HFFc6 (cell line): ENCODE data around the gene APP. TPM values are rescaled to one million over a fixed set of nuclear protein-coding genes. Genes with fewer than 3 reads are reported as not detected.
"Not testable (repeated sequence)": the region's sequence is repeated elsewhere in the genome, so short reads cannot be mapped to it uniquely, and the experiment has no call there.

Experiments used
- DNase-seq: peaks from one replicate; pipeline ENCODE4 v3.0.0-alpha.2; 2018
- H3K27ac Mint-ChIP-seq: 2 replicates; pipeline ENCODE4 v1.8.0; 2020; ENCODE audit warnings: mild to moderate bottlenecking, mixed read lengths
- H3K27me3 Mint-ChIP-seq: 2 replicates; pipeline ENCODE4 v1.8.0; 2021; ENCODE audit warnings: mild to moderate bottlenecking, moderate library complexity, mixed read lengths; ENCODE audit not compliant: insufficient read depth
- H3K36me3 Mint-ChIP-seq: 2 replicates; pipeline ENCODE4 v1.8.0; 2021; ENCODE audit warnings: low read depth, mixed read lengths
- H3K4me1 Mint-ChIP-seq: 2 replicates; pipeline ENCODE4 v1.8.0; 2020; ENCODE audit warnings: low read depth, mixed read lengths
- H3K4me3 Mint-ChIP-seq: 2 replicates; pipeline ENCODE4 v1.8.0; 2020; ENCODE audit warnings: mild to moderate bottlenecking, moderate library complexity, mixed read lengths
- H3K9me3 Mint-ChIP-seq: 2 replicates; pipeline ENCODE4 v1.8.0; 2020; ENCODE audit warnings: mild to moderate bottlenecking, mixed read lengths
- total RNA-seq, 6 experiments: library from RNA; stranded (reverse); fragmentation: NEBNext Ultra II Directional; extraction: Animal tissue kit (Norgen Biotek cat#: 25700); gene quantifications; 2 replicates in 1 of 6; 3 replicates in 5 of 6; pipeline ENCODE4 v1.2.3, GENCODE V29; 2021
- TF ChIP-seq, protein P1 (sequence below): fragments of 200-600 bp; sonication (generic); IDR thresholded peaks from 2 replicates; pipeline ENCODE4 v1.5.0; 2021; ENCODE audit warnings: antibody characterized with exemption, mild to moderate bottlenecking

Gene APP
- total RNA-seq, 6 experiments from 2014 or later = 396 to 438 (median 425) TPM

DNA sequence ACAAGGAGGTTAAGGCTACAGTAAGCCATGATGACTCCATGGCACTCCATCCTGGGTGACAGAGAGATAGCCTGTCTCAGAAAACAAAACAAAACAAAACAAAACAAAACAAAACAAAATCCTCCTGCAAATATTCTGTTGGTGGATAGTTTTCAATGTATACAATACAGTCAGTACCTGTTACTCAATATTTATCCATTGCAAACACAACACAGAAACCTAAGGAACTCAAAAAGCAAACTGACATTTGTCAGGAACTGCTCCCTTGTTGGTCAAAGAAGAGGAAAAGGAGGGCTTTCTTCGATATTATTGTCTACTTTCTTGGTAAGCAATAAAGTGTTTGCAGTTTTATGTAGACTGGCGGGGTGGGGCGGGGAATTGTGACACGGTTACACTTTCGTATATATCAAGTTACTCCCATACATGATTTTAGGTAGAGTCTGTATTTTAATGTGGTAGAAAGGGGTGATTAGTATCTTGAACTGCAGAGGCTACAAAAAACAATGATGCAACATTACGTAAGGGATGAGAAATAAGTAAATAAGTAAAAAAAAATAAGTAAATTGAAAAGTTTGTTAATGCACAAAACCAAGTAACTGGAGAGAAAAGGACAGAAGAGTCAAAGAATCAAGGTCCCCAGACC, 31.8 kb downstream of the APP start:
- Mint-ChIP-seq H3K36me3 (peaks cover 39% of the 10 kb centered on the region), H3K27me3 (no peaks in the 10 kb centered on the region), H3K4me1 (peaks cover 56% of the 10 kb centered on the region), H3K9me3 (peaks cover 7% of the 10 kb centered on the region), H3K4me3 (no peak overlapping the region), H3K27ac (peak overlapping the region; percentile 33; the same call in 1 of the 2 replicates)
- DNase-seq = no peak
- TF ChIP-seq, protein P1, sequence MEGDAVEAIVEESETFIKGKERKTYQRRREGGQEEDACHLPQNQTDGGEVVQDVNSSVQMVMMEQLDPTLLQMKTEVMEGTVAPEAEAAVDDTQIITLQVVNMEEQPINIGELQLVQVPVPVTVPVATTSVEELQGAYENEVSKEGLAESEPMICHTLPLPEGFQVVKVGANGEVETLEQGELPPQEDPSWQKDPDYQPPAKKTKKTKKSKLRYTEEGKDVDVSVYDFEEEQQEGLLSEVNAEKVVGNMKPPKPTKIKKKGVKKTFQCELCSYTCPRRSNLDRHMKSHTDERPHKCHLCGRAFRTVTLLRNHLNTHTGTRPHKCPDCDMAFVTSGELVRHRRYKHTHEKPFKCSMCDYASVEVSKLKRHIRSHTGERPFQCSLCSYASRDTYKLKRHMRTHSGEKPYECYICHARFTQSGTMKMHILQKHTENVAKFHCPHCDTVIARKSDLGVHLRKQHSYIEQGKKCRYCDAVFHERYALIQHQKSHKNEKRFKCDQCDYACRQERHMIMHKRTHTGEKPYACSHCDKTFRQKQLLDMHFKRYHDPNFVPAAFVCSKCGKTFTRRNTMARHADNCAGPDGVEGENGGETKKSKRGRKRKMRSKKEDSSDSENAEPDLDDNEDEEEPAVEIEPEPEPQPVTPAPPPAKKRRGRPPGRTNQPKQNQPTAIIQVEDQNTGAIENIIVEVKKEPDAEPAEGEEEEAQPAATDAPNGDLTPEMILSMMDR = no peak

DNA sequence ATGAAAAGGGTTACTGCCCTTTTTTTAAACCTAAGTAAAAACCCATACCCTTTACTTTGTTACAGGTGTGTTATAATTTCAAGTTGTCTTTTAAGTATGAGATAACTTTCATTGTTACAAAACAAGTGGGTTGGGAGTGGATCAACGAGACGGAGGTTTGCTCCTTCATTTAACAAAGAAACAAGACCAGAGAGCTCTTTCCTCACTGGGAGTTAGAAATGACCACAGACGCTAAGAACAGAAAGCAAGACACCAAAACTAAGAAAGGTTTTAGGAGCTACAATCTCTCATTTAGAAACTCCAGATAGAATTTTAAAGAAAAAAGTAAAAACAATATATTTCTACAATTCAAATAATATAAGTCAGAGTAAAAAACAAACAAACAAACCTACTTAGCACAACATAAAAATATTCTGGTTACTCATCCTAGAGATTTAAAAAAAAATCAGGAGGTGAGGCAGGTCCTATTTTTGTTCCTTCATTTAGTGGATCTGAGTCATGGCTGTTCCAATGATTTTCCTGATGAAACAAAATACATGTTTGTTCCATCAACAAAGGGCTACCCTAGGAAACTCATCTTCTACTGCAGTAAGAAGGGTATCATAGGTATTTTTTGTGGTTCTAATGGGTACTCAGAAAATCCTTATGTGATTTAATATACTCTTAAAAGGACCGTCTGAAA, 33.0 kb downstream of the APP start:
- no peak overlapping the region for H3K4me3 Mint-ChIP-seq
- TF ChIP-seq, protein P1 = no peak
- H3K27me3 Mint-ChIP-seq = no peaks in the 10 kb centered on the region
- H3K36me3 Mint-ChIP-seq = peaks cover 38% of the 10 kb centered on the region
- H3K9me3 Mint-ChIP-seq = peaks cover 7% of the 10 kb centered on the region
- peaks cover 58% of the 10 kb centered on the region for H3K4me1 Mint-ChIP-seq
- peak overlapping the region; percentile 42 for H3K27ac Mint-ChIP-seq
- DNase-seq = no peak

DNA sequence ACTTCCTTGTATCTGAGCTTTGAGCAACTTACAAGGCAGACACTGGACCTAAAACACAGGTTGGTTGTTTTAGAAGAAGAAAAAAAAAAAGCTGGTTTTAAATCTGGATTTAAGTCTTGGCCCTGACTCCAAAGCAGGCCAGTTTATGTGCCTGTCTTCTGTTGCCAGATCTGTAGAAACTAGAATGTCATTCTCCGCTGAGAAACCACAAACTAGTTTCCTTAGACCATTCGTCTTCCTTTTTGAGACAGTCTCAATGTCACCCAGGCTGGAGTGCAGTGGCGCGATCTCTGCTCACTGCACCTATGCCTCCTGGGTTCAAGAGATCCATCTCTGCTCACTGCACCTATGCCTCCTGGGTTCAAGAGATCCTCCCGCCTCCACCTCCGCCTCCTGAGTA, 33.9 kb downstream of the APP start:
- peaks cover 7% of the 10 kb centered on the region for H3K9me3 Mint-ChIP-seq

DNA sequence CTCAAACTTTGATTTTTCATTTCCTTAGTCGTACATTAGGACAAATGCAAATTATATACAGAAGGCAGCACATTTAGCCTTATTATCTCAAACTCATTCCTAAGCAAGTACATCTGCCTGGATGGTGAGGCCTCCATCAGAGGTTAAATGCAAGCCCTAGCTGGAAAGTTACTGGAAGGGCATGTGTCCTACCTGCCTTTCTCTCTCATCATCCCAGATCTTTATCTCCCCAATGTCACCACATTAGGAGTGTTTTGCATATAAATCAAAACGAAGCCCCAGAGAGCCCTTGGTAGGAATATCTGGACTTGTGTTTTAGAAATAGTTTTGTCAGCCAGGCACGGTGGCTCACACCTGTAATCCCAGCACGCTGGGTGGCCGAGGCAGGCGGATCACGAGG, 35.0 kb downstream of the APP start:
- H3K4me1 Mint-ChIP-seq = peaks cover 60% of the 10 kb centered on the region
- TF ChIP-seq, protein P1 = no peak
- peaks cover 7% of the 10 kb centered on the region for H3K9me3 Mint-ChIP-seq
- H3K4me3 Mint-ChIP-seq = no peak overlapping the region
- peaks cover 27% of the 10 kb centered on the region for H3K36me3 Mint-ChIP-seq
- DNase-seq = no peak
- H3K27ac Mint-ChIP-seq = no peak overlapping the region
- H3K27me3 Mint-ChIP-seq = no peaks in the 10 kb centered on the region

More for the DNA sequence above, 33.9 kb downstream of the APP start:
- Mint-ChIP-seq H3K4me3 (no peak overlapping the region), H3K27ac (peak overlapping the region; percentile 26; the same call in 1 of the 2 replicates), H3K27me3 (no peaks in the 10 kb centered on the region), H3K4me1 (peaks cover 62% of the 10 kb centered on the region), H3K36me3 (peaks cover 32% of the 10 kb centered on the region)
- DNase-seq = no peak
- TF ChIP-seq, protein P1 = no peak

DNA sequence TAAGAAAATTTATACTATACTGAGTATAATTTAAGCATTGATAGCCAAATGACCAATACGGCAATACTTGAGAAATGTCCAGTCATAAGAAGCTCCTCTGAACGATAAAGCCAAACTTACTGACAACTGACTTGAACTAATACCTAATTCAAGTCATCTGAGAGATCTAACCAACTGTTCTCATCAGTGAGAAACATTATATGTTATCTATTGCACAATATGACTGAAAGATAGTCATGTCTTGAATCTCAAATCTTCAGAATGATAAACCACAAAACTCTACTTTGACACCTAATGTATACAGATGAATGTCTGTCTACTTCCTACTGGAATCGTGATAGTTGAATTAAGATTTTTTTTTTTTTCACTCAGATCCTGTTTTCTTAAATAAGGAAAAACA, 39.0 kb downstream of the APP start:
- Mint-ChIP-seq H3K27me3 (no peaks in the 10 kb centered on the region; the same call in 1 of the 2 replicates), H3K4me1 (peaks cover 52% of the 10 kb centered on the region), H3K4me3 (no peak overlapping the region), H3K36me3 (peaks cover 9% of the 10 kb centered on the region), H3K27ac (no peak overlapping the region), H3K9me3 (no peaks in the 10 kb centered on the region)
- TF ChIP-seq, protein P1 = no peak
- DNase-seq = no peak

DNA sequence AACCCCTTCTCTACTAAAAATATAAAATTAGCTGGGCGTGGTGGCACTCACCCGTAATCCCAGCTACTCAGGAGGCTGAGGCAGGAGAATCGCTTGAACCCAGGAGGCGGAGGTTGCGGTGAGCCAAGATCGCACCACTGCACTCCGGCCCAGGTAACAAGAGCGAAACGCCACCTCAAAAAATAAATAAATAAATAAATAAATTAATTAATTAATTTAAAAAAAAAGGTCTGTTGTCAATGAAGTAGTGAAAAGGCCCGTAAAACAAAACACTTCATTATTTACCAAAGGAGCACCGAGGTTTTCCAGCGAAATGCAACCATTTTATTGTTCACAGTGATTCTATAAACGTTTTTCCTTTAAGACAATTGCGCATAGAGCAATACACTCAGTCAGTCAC, 39.5 kb downstream of the APP start:
- H3K9me3 Mint-ChIP-seq, H3K27me3 Mint-ChIP-seq, H3K4me3 Mint-ChIP-seq, H3K36me3 Mint-ChIP-seq, DNase-seq, H3K27ac Mint-ChIP-seq: not testable (repeated sequence)
- H3K4me1 Mint-ChIP-seq = peaks cover 57% of the 10 kb centered on the region
